ENCODE data around the gene SNAPC5. TPM values are rescaled to one million over a fixed set of nuclear protein-coding genes. Genes with fewer than 3 reads are reported as not detected.
A peak's percentile ranks its signal among the peaks of the same experiment; 100 is the strongest.

SNAPC5 gene
- total and polyA plus RNA-seq, 2 experiments from 2014 or later = 59.5 TPM

- no peaks in the 10 kb centered on the region for H3K27me3 ChIP-seq
- H3K36me3 ChIP-seq = no peaks in the 10 kb centered on the region
- no peaks in the 10 kb centered on the region for H3K9me3 ChIP-seq (ENCODE audit: low read depth)
- no peak for TF ChIP-seq CTCF (IDR thresholded peaks at IDR 0.05; ENCODE audit: low read depth, low read length)
- peaks cover 4% of the 10 kb centered on the region for H3K4me1 ChIP-seq (ENCODE audit: low read depth)
- no peak overlapping the region for H3K4me3 ChIP-seq
- no peak for DNase-seq (ENCODE audit: low read depth in 1 of 2, low spot score in 1 of 2)
- no peak overlapping the region for H3K27ac ChIP-seq
These were observed 37.5 kb downstream of the SNAPC5 start for GRCh38 chr15:66459818-66460615.

GRCh38 chr15:66456211-66456610 is 41.4 kb downstream of the SNAPC5 start:
- no peak for TF ChIP-seq CTCF (IDR thresholded peaks at IDR 0.05; ENCODE audit: low read depth, low read length)
- Histone ChIP-seq H3K9me3 (ENCODE audit: low read depth) (no peaks in the 10 kb centered on the region), H3K27ac (no peak overlapping the region), H3K36me3 (peaks cover 4% of the 10 kb centered on the region), H3K4me3 (no peak overlapping the region), H3K4me1 (ENCODE audit: low read depth) (peaks cover 4% of the 10 kb centered on the region), H3K27me3 (no peaks in the 10 kb centered on the region)
- no peak for DNase-seq (ENCODE audit: low read depth in 1 of 2, low spot score in 1 of 2)

- Histone ChIP-seq H3K4me1 (ENCODE audit: low read depth) (peaks cover 4% of the 10 kb centered on the region), H3K9me3 (ENCODE audit: low read depth) (no peaks in the 10 kb centered on the region), H3K4me3 (no peak overlapping the region), H3K27ac (no peak overlapping the region), H3K27me3 (no peaks in the 10 kb centered on the region), H3K36me3 (peaks cover 6% of the 10 kb centered on the region)
- DNase-seq (ENCODE audit: low read depth in 1 of 2, low spot score in 1 of 2) = peak in 1 of 2 donors; percentile 33
- no peak for TF ChIP-seq CTCF (IDR thresholded peaks at IDR 0.05; ENCODE audit: low read depth, low read length)
These were observed 43.4 kb downstream of the SNAPC5 start for GRCh38 chr15:66454143-66454542.

- peaks cover 10% of the 10 kb centered on the region for H3K36me3 ChIP-seq
- H3K4me1 ChIP-seq (ENCODE audit: low read depth) = peaks cover 2% of the 10 kb centered on the region
- H3K9me3 ChIP-seq (ENCODE audit: low read depth) = no peaks in the 10 kb centered on the region
- H3K27ac ChIP-seq = no peak overlapping the region
- H3K27me3 ChIP-seq = no peaks in the 10 kb centered on the region
- H3K4me3 ChIP-seq = no peak overlapping the region
- DNase-seq (ENCODE audit: low read depth in 1 of 2, low spot score in 1 of 2) = no peak
- TF ChIP-seq CTCF (IDR thresholded peaks at IDR 0.05; ENCODE audit: low read depth, low read length) = no peak
These were observed 44.5 kb downstream of the SNAPC5 start for GRCh38 chr15:66452971-66453580.

- Histone ChIP-seq H3K27me3 (no peaks in the 10 kb centered on the region), H3K36me3 (peaks cover 10% of the 10 kb centered on the region), H3K4me3 (no peak overlapping the region), H3K27ac (no peak overlapping the region), H3K4me1 (ENCODE audit: low read depth) (no peaks in the 10 kb centered on the region), H3K9me3 (ENCODE audit: low read depth) (no peaks in the 10 kb centered on the region)
- no peak for DNase-seq (ENCODE audit: low read depth in 1 of 2, low spot score in 1 of 2)
- TF ChIP-seq CTCF (IDR thresholded peaks at IDR 0.05; ENCODE audit: low read depth, low read length) = no peak
These were observed 45.1 kb downstream of the SNAPC5 start for GRCh38 chr15:66452420-66452819.

Other genes with a start within 250 kb of the SNAPC5 start
- 0.28 and 0.30 TPM in 2 replicates for gene MEGF11, start 244.0 kb downstream of the SNAPC5 start, total RNA-seq
- 2.7 TPM in 1 of 2 replicates, not detected in the other for gene MEGF11, start 244.0 kb downstream of the SNAPC5 start, polyA plus RNA-seq
- gene DIS3L, start 204.2 kb downstream of the SNAPC5 start, total RNA-seq = 27.2 and 37.6 TPM in 2 replicates
- 30.2 and 39.6 TPM in 2 replicates for gene DIS3L, start 204.2 kb downstream of the SNAPC5 start, polyA plus RNA-seq
- gene TIPIN, start 141.1 kb downstream of the SNAPC5 start, total RNA-seq = 14.7 and 15.0 TPM in 2 replicates
- 17.1 and 23.6 TPM in 2 replicates for gene TIPIN, start 141.1 kb downstream of the SNAPC5 start, polyA plus RNA-seq
- gene MAP2K1, start 110.8 kb downstream of the SNAPC5 start, total RNA-seq = 62.7 and 70.7 TPM in 2 replicates
- 96.5 and 97.0 TPM in 2 replicates for gene MAP2K1, start 110.8 kb downstream of the SNAPC5 start, polyA plus RNA-seq
- 3,878 and 4,535 TPM in 2 replicates for gene RPL4, start 7.1 kb upstream of the SNAPC5 start, total RNA-seq
- 833 and 906 TPM in 2 replicates for gene RPL4, start 7.1 kb upstream of the SNAPC5 start, polyA plus RNA-seq
- gene ZWILCH, start 7.6 kb upstream of the SNAPC5 start, total RNA-seq = 7.5 and 9.5 TPM in 2 replicates
- gene ZWILCH, start 7.6 kb upstream of the SNAPC5 start, polyA plus RNA-seq = 15.7 and 22.0 TPM in 2 replicates
- gene LCTL, start 68.2 kb upstream of the SNAPC5 start, total RNA-seq = 0.27 TPM in 1 of 2 replicates, not detected in the other
- gene LCTL, start 68.2 kb upstream of the SNAPC5 start, polyA plus RNA-seq = 0.11 and 0.20 TPM in 2 replicates
- gene SMAD6, start 204.5 kb upstream of the SNAPC5 start, total RNA-seq = 232 and 274 TPM in 2 replicates
- 106 and 155 TPM in 2 replicates for gene SMAD6, start 204.5 kb upstream of the SNAPC5 start, polyA plus RNA-seq

Measured in cardiac muscle cell (in vitro differentiated cells and primary cell).